Posterior cingulate gyrus (tissue), 11 donors: ENCODE data around the gene TPGS1.

ENCODE experiments used
- DNase-seq, 10 donors: peaks; one replicate each; pipeline versions ENCODE4 v3.0.0 to v3.0.0-alpha.2; 2020 to 2021; ENCODE audit warnings: mixed read lengths in 3 of 10
- intact Hi-C: fragments of 100-400 bp; cut with DNase I; formaldehyde crosslinking; loops from one replicate; pipeline ENCODE4 v1.15.1; 2023

TPGS1 gene

DNA sequence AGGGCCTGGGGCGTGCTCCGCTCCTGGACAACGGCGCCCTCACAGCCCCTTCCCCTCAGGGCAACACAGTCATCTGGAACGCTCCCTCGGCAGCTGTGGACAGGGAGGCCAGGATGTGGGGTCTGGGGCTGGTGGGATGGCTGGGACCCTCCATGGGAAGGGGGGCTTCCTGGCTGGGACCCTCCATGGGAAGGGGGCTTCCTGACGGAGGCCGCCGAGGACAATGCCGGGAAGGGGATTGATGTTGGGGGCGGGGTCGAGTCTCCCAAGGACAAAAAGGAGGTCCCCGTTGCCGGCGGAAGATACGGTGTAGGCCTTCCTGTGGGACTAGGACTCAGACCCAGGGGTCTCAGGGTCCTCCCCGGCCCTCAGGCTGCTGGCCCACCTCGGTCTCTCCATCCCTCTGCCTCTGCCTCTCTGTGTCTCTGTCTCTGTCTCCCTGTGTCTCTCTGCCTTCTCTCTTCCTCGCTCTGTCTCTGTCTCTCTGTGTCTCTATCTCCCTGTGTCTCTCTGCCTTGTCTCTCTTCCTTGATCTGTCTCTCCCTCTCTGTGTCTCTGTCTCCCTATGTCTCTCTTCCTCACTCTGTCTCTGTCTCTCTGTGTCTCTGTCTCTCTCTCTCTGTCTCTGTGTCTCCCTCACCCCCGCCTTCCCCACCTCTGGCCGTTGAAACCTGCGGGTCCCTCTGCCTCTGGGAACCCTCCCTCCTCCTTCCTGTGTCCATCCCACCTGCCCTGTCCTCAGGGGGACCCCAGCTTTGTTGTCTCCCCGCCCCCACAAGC, 13.7 kb upstream of the TPGS1 start:
- DNase-seq = peak in 1 of 10 donors; percentile 60
- intact Hi-C loops = no loop called here

DNA sequence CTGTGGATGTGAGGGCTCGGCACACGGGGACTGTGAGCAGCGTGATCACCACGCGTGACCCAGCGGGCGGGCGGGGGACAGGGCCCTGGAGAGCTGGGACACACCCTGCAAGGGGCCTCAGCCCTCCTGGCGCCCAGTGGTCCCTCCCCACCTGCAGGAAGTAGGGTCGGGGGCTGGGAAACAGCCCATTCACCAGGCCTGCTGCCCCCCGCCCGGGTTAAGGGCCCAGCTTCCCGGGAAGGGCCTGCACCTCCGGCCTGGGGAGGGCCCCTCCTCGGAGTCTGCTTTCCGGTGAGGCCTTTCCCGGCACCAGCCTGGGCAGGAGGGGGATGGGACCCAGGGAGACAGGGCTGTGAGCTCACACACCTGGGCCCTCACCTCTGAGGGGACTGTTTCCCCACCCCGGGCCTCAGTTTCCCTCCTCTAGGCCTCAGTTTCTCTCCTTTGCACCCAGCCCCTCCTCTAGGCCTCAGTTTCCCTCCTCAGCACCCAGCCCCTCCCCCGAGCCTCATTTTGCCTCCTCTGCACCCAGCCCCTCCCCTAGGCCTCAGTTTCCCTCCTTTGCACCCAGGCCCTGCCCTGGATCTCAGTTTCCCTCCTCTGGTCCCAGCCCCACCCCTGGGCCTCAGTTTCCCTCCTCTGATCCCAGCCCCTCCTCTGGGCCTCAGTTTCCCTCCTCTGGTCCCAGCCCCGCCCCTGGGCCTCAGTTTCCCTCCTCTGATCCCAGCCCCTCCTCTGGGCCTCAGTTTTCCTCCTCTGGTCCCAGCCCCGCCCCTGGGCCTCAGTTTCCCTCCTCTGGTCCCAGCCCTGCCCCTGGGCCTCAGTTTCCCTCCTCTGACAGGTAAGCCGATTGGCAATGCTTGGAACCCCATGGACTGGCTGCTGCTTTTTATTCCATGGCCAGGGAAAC, 12.9 kb upstream of the TPGS1 start:
- DNase-seq = peak in 1 of 10 donors; percentile 52

DNA sequence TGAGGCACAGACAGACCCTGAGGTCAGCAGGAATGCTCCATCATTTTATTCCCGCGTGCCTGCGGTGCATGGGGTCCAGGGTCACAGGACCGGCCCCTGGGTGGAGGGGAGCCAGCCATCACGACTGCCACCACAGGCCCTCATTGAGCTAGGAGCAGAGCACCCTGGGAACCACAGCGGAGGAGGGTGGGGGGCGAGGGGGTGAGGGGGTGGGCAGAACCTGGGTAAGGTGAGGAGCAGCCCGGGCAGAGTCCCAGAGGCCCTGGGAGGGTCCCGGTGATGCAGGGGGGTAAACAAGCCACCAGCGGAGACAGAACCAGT, 12.3 kb upstream of the TPGS1 start:
- intact Hi-C loops = no loop called here
- no peak for DNase-seq

More for the DNA sequence above, 12.9 kb upstream of the TPGS1 start:
- intact Hi-C loops = no loop called here

DNA sequence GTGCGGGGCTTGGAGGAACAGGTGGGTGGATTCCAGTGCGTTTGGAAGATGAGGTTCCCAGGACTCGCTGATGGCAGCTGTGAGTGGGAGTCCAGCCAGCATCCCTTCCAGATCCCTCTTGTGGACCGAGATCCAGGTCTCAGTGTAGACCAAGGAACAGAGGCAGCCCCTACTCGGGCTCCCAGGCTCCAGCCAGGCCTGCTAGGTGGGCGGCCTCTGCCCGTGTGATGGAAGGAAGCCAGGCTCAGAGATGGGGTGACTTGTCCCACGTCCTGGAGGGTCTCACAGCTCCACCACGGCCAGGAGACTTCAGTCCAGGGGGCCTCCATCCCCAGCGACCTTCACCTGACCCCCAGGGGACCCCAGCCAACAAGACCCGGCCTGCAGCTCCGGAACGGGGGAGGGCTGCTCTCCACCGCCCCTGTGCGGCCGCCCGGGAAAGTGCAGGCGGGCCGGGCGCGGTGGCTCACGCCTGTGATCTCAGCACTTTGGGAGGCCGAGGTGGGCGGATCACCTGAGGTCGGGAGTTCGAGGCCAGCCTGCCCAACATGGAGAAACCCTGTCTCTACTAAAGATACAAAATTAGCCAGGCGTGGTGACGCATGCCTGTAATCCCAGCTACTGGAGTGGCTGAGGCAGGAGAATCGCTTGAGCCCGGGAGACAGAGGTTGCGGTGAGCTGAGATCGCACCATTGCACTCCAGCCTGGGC, 11.7 kb upstream of the TPGS1 start:
- DNase-seq = peak in 8 of 10 donors; percentile 52 to 93 (median 66)
- intact Hi-C loops = no loop called here

DNA sequence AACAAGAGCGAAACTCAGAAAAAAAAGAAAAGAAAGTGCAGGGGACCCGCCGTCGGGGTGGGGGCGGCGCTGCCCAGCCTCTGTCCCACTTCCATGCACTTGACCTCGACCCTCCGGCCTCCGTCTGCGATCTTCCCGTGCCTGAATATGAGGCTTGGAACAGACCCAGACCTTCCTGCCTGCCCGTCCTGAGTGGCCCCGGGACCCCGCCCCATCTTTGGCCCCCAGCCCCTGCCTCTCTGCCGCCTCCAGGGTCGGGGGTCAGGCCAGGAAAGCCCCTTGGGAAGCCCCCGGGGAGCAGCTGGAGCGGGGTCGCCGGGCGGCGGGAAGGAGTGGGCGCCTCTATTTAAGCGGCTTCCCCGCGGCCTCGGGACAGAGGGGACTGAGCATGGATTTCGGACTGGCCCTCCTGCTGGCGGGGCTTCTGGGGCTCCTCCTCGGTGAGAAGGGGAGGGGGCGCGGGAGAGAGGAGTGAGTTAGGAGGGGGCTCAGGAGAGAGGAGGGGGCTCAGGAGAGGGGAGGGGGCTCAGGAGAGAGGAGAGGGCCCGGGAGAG, 11.1 kb upstream of the TPGS1 start, which contains the start of gene MADCAM1:
MADCAM1 (plus strand) TSS at position 375 of the 554 bp plus-strand sequence; CDS start at position 389, 14 bp downstream.
- intact Hi-C loops = no loop called here
- peak in 1 of 10 donors; percentile 48 for DNase-seq

DNA sequence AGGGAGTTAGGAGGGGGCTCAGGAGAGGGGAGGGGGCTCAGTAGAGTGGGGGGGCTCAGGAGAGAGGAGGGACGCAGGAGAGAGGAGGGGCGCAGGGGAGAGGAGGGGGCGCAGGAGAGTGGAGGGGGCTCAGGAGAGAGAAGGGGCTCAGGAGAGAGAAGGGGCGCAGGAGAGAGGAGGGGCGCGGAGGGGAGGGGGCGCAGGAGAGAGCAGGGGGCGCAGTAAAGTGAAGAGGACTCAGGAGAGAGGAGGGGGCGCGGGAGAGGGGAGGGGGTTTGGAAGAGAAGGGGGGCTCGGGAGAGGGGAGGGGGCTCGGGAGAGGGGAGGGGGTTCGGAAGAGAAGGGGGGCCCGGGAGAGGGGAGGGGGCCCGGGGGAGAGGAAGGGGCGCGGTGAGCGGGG, 10.3 kb upstream of the TPGS1 start:
- DNase-seq = peak in 1 of 10 donors; percentile 5
- intact Hi-C loops = no loop called here

DNA sequence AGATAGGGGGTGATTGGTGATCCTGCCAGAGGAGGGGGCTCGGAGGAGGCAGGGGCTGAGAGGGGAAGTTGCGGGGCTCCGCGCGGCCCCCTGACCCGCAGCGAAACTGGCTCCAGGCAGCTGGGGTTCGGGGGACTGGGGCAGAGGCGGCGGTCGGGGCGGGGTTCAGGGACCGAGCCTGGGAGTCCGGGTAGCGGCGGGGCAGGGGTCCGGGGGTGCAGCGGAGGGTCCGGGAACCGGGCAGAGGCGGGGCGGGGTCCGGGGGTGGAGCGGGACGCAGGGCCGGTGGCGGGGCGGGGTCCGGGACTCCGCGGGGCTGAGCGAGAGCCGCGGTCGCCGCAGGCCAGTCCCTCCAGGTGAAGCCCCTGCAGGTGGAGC, 9.8 kb upstream of the TPGS1 start:
- DNase-seq = no peak
- intact Hi-C loops = no loop called here

DNA sequence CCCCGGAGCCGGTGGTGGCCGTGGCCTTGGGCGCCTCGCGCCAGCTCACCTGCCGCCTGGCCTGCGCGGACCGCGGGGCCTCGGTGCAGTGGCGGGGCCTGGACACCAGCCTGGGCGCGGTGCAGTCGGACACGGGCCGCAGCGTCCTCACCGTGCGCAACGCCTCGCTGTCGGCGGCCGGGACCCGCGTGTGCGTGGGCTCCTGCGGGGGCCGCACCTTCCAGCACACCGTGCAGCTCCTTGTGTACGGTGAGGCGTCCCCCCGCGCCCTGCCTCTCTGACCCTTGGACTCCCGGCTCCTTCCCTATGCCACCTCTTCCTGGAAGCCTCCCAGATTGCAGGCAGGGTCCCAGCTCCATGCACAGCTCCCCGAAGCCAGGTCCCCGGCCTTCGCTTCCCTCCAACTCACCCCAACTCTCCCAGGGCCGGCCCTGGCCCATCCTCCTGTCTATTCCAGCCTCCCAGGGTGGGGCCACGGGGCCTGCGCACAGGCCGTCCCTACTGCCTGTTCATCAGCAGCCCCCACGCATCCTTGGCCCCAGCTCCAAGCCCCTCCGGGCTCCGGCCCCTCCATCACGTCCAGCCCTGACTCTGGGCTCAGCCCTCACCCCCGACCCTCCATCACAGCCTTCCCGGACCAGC, 9.3 kb upstream of the TPGS1 start:
- intact Hi-C loops = no loop called here
- DNase-seq = peak in 1 of 10 donors; percentile 67

DNA sequence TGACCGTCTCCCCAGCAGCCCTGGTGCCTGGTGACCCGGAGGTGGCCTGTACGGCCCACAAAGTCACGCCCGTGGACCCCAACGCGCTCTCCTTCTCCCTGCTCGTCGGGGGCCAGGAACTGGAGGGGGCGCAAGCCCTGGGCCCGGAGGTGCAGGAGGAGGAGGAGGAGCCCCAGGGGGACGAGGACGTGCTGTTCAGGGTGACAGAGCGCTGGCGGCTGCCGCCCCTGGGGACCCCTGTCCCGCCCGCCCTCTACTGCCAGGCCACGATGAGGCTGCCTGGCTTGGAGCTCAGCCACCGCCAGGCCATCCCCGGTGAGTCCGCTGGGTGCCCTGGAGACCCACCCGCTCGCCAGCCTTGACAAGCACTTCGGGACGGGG, 8.8 kb upstream of the TPGS1 start:
- intact Hi-C loops = no loop called here
- peak in 1 of 10 donors; percentile 47 for DNase-seq

DNA sequence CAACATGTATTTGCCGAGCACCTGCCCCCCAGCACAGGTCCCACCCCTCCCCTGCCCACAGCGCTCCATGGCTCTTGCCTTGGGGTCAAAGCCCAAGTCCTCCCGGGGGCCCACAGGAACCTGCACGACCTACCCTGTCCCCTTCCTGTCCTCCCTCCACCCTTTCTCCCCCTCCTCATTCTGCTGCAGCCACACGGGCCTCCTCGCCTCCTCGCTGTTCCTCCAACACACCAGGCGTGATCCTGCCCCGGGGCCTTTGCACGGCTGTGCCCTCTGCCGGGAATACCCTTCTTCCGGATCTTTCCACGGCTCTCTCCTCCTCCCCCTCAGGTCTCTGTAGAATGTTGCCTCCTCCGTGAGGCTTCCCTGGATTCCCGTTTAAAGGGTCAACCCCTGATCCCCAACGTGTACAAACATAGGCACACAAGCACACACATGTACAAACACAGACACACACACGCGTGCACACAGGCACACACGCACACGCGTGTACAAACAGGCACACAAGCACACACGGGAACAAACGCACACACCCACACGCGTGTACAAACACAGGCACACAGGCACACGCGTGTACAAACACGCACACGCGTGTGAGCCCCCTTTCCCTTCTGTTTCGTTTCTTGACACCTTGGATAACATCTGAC, 8.2 kb upstream of the TPGS1 start:
- intact Hi-C loops = no loop called here
- no peak for DNase-seq

DNA sequence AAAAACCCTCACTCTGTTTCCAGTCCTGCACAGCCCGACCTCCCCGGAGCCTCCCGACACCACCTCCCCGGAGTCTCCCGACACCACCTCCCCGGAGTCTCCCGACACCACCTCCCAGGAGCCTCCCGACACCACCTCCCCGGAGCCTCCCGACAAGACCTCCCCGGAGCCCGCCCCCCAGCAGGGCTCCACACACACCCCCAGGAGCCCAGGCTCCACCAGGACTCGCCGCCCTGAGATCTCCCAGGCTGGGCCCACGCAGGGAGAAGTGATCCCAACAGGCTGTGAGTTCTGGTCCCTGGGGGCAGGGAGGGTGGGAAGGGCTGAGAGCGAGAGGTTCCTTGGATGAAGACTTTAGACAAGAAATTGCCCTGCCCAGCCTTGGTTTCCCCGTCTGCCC, 5.7 kb upstream of the TPGS1 start:
- no peak for DNase-seq
- intact Hi-C loops = no loop called here

DNA sequence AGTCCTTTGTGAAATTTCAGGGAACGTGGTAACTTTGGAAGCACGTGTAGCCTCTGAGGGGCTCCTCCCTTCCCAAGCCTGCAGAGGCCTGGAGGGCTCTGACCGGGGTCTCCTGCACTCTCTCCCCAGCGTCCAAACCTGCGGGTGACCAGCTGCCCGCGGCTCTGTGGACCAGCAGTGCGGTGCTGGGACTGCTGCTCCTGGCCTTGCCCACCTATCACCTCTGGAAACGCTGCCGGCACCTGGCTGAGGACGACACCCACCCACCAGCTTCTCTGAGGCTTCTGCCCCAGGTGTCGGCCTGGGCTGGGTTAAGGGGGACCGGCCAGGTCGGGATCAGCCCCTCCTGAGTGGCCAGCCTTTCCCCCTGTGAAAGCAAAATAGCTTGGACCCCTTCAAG, 2.7 kb upstream of the TPGS1 start:
- peak in 1 of 10 donors; percentile 55 for DNase-seq

DNA sequence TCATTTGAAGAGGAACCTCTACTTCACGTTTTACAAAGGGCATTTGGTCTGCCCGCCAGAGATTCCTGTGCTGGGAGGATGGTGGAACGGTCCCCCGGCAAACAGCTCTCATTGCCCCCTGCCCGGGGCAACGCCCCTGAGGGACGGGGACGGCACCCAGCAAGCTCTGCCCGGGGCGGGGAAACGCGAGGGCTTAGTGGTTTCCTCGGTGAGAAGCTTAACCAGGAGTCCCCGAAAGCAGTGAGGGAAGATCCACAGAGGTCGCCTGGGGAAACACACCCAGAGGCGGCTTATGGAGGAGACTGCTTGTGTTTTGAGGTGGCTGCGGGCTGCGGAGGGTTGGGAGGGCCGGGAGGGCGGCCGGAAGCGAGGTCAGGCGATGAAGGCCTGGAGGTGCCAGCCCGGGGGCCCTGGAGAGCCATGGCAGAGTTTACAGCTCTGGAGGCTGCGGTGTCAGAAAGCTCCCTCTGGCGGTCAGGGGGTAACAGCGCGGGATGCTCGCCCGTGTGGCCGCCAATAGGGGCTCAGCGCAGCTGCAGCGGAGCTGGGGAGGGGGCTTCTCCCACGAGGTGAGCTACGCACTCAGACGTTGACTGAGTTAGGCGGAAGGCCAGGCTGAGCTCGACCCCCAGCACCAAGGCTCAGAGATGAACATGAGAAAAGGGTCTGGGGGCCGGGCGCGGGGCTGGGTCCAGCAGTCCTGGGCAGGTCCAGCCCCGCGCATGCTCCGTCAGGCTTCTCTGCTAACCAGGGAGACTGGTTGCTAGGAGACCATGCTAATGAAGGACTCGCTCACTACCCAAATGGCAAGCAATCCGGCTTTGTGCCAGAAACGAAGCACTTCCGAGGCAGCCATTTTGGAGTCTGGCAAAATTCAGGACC, 652 bp upstream of the TPGS1 start:
- intact Hi-C loops = loop anchor here (1.0 to 5.0 kb wide), 2 partner anchors 17 to 124 kb away; no protein-coding TSS in a partner anchor
- peak; percentile 82 to 100 (median 97) for DNase-seq

More for the DNA sequence above, 2.7 kb upstream of the TPGS1 start:
- intact Hi-C loops = loop anchor here (5.0 kb wide), 1 partner anchor 122 kb away; no protein-coding TSS in a partner anchor

DNA sequence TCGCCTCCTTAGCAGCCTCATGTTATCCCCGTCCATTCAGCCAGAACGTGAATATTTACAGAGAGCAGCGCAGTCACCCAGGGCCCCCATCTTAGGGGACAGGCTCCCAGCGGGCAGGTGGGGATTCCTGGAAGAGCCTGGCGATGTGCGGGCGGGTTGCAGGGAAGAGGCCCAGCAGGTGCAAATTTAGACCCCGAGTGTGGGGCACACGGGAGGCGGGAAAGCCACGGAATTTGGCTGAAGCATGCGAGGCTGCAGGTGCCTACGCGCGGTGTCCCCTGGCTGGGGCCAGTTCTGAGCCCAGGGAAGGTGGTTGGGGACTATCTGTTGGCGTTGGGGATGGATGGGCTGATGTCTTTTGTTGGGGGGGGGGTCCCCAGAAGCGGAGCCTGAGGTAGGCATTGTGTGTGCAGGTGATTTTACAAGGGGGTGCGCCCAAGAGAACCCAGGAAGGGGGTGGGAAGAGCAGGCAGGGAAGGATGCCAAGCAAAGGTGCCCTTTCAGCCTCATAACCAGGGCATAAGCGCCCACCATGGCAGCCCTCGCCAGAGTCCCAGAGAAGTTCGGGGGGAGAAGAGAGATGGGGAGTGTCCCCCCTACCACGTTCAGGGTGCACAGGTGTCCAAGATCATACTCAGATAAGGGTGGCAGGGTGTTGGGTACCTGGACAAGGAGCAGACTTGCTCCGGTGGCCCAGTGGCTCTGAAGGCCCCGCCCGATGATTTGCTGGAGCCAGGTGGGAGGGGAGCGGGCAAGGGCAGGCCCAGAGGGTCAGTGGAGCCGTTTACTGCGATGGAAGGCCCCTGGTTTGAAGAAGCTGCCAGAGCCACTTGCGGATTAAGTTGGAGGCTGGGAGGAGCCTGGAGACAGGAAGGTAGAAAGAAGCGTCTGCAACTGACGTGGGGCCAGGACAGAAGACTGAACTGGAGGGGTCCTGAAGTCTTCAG, 1.2 kb downstream of the TPGS1 start:
- intact Hi-C loops = loop anchor here (2.0 to 5.0 kb wide), 2 partner anchors 22 to 126 kb away; partner anchors contain the start of gene CDC34
- DNase-seq = no peak

DNA sequence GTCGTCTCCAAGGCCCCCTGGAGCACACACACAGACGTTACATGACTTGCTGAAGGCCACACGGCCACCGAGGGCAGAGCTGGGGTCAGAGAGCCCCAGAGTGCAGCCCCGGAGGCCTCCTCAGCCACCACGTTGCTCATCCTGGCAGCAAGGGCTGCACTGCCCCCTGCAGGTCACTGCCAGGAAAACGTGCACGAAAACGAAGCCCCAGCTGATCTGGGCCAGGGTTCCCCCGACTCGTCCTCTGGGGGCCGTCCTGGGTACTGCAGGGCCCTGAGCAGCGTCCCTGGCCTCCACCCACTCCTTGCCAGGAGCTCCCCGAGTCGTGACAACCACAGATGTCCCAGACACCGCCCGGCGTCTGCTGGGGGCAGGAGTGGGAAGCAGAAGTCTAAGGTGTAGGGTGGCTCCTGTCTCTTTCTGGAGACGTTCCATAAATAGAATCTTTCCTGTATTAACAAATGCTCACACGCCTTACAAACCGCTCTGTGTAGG, 3.4 kb downstream of the TPGS1 start:
- intact Hi-C loops = no loop called here
- DNase-seq = peak; percentile 61 to 97 (median 78)

DNA sequence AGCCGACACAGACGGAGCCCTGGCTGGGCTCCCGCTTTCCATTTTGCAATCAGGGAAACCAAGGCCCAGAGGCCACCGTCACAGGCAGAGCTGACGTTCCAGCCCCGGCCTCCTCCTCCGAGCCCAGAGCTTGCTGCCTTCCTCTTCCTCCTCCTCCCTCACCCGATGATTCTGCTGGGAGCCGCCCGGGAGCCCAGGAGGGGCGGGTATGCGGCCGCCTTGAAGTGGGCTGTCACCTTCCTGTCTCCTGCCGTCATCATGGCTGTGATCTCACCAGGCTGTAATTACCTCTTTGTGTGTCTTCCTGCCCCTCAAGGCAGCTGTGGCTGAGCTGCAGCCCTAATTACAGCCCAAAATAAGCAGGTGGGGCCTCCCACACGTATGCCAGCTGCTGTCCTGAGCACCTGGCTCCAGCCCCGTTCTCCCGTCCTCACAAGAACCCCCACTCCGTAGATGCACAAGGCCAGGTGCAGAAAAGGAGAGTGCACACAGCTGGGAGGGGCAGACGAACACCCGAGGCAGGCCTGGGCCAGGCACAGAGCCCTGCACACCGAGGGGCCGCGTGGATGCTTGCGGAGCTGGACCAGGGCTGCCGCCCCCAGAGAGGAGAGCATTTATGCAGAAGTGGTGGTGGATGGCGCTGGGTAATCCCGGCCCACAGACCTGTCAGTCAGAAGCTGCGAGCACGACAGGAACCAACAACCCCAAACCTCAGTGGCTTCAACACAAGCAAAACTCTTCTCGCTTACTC, 4.0 kb downstream of the TPGS1 start:
- peak in 5 of 10 donors; percentile 33 to 89 (median 50) for DNase-seq
- intact Hi-C loops = no loop called here
